ENCODE measurements around the gene MEFV. TPM values are rescaled to one million over a fixed set of nuclear protein-coding genes. Genes with fewer than 3 reads are reported as not detected.
"Not testable (repeated sequence)": the region's sequence is repeated elsewhere in the genome, so short reads cannot be mapped to it uniquely, and the experiment has no call there.

MEFV gene
- total and polyA plus RNA-seq, 3 experiments from 2014 or later, result 0.18 TPM; not detected in 2

DNA sequence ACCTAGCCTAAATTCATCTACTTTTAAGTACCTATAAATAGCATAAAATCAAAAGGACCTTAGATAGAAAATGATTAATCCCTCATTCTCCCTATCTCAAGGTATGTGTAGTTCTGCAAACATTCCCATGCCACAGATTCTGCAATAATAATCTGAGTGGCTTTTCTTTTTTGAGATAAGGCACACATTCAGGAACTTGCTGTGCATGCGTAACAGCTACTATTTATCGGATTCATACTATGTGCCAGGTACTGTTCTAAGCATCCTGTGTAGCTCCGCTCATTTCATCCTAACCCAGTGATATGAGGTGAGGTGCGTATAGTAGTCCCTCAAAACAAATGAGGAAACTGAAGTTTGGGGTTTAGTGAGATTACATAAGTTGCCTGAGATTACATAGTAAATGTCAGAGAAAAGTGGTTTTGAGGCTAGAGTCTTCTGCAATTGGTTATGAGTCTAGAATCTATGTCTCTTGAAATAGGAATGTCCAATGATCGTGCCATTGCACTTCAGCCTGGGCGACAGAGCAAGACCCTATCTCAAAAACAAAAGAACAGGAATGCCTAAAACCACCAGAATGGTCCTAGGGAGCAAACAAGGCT, 24.9 kb upstream of the MEFV start:
- Mint-ChIP-seq H3K27ac (peak overlapping the region in 1 of 8 donors; percentile 82), H3K27me3 (peaks cover 0 to 4% of the 10 kb centered on the region in 2 donors), H3K36me3 (peaks cover 9 to 34% (median 23%) of the 10 kb centered on the region in 3 donors), H3K9me3 (peaks cover 0 to 13% (median under 1%) of the 10 kb centered on the region in 5 donors), H3K4me1 (peaks cover 31 to 42% (median 37%) of the 10 kb centered on the region in 3 donors), H3K4me3 (peak overlapping the region in 6 of 7 donors; percentile 39 to 96 (median 49))
- ChIA-PET CTCF (interaction anchor here (1.6 kb wide), 1 partner anchor 14 kb away, joined by 7 read pairs; no protein-coding TSS in a partner anchor), POLR2A (interaction anchor here (1.4 kb wide), 1 partner anchor 15 kb away, joined by 4 read pairs; no protein-coding TSS in a partner anchor)
- Histone ChIP-seq H3K4me3 (ENCODE audit: low read length) (no peak overlapping the region), H3K27ac (ENCODE audit: low read depth, low read length) (no peak overlapping the region), H3K27me3 (ENCODE audit: insufficient read depth, low read length, poor library complexity, severe bottlenecking) (no peaks in the 10 kb centered on the region), H3K36me3 (ENCODE audit: insufficient read depth, low read length) (peaks cover 15% of the 10 kb centered on the region), H3K4me1 (ENCODE audit: insufficient read depth, low read length) (peaks cover 25% of the 10 kb centered on the region), H3K9me3 (ENCODE audit: low read length) (peaks cover 4% of the 10 kb centered on the region)
- no peak for DNase-seq

DNA sequence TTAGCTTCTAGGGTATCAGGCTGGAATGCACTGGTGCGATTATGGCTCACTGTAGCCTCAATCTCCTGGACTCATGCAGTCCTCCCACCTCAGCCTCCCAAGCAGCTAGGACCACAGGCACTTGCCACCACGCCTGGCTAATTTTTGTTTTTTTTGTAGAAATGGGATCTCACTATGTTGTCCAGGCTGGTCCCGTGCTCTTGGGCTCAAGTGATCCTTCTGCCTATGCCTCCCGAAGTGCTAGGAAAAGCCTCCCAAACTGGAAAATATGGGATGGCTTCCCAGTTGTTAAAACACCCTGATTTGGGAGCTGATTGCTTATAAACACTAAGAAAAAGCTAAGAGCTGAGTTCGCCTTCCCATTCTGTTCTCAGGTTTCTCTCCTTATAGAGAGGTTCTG, 20.2 kb upstream of the MEFV start:
- Histone ChIP-seq H3K27ac (ENCODE audit: low read depth, low read length) (no peak overlapping the region), H3K4me3 (ENCODE audit: low read length) (no peak overlapping the region), H3K27me3 (ENCODE audit: insufficient read depth, low read length, poor library complexity, severe bottlenecking) (no peaks in the 10 kb centered on the region), H3K36me3 (ENCODE audit: insufficient read depth, low read length) (no peaks in the 10 kb centered on the region), H3K9me3 (ENCODE audit: low read length) (no peaks in the 10 kb centered on the region), H3K4me1 (ENCODE audit: insufficient read depth, low read length) (no peaks in the 10 kb centered on the region)
- H3K27me3 Mint-ChIP-seq, result peaks cover 0 to 4% of the 10 kb centered on the region in 2 donors
- ChIA-PET POLR2A (interaction anchor here (0.5 kb wide), 1 partner anchor 162 kb away, joined by 3 read pairs; no protein-coding TSS in a partner anchor), CTCF (interaction anchor here (1.4 kb wide), 1 partner anchor 9 kb away, joined by 8 read pairs; no protein-coding TSS in a partner anchor)
- no peaks in the 10 kb centered on the region for H3K36me3 Mint-ChIP-seq
- no peak for DNase-seq
- H3K9me3 Mint-ChIP-seq, result peaks cover 0 to 3% (median 0%) of the 10 kb centered on the region in 5 donors
- H3K27ac Mint-ChIP-seq, result no peak overlapping the region
- H3K4me3 Mint-ChIP-seq, result no peak overlapping the region
- H3K4me1 Mint-ChIP-seq, result peaks cover 0 to 4% (median 0%) of the 10 kb centered on the region in 3 donors

DNA sequence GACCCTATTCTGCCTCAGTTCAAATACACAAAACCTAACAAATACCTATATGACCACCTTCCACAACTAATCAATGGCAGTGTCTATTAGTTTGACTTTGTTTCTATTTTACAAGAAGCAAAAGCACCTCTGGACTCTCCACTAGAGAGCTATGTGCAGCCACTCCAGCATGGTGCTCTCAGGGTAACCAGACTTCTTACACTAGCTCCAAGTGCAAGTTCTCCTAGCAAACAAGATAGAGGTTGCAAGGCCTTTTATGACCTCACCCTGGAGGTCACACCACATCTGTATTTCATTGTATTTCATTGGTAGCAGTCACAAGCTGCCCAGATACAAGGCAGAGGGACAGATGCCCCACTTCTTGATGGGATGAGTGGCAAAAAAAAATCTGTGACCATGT, 18.5 kb upstream of the MEFV start:
- CTCF ChIA-PET, result no interaction called here
- peak overlapping the region in 1 of 8 donors; percentile 36 for H3K27ac Mint-ChIP-seq
- peaks cover 0 to 4% of the 10 kb centered on the region in 2 donors for H3K27me3 Mint-ChIP-seq
- DNase-seq, result no peak
- H3K4me1 ChIP-seq (ENCODE audit: insufficient read depth, low read length), result no peaks in the 10 kb centered on the region
- no peaks in the 10 kb centered on the region for H3K36me3 ChIP-seq (ENCODE audit: insufficient read depth, low read length)
- H3K4me3 ChIP-seq (ENCODE audit: low read length), result no peak overlapping the region
- no peaks in the 10 kb centered on the region for H3K9me3 ChIP-seq (ENCODE audit: low read length)
- H3K4me1 Mint-ChIP-seq, result no peaks in the 10 kb centered on the region
- POLR2A ChIA-PET, result no interaction called here
- no peaks in the 10 kb centered on the region for H3K27me3 ChIP-seq (ENCODE audit: insufficient read depth, low read length, poor library complexity, severe bottlenecking)
- peaks cover 0 to 5% (median 0%) of the 10 kb centered on the region in 5 donors for H3K9me3 Mint-ChIP-seq
- H3K27ac ChIP-seq (ENCODE audit: low read depth, low read length), result no peak overlapping the region
- no peak overlapping the region for H3K4me3 Mint-ChIP-seq
- no peaks in the 10 kb centered on the region for H3K36me3 Mint-ChIP-seq

DNA sequence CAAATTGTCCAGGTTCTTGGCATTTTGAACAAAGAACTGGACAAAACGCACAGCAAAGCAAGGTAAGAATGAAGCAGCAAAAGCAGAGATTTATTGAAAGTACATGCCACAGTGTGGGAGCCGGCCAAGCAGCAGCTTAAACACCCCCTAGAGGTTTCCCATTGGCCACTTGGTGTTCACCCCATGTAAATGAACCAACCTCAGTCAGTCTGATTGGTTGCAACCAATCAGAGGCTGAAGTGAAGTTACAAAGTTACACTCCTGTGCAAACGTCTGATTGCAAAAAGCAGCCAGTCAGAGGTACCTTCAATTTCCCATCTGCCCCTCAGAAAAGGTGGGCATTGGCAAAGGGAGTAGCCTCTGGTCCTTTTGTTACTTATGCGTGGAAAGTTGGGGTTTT, 18.1 kb upstream of the MEFV start:
- POLR2A ChIA-PET, result no interaction called here
- H3K27me3 Mint-ChIP-seq, result peaks cover 0 to 4% of the 10 kb centered on the region in 2 donors
- no peak overlapping the region for H3K27ac ChIP-seq (ENCODE audit: low read depth, low read length)
- no peak overlapping the region for H3K4me3 Mint-ChIP-seq
- peaks cover 0 to under 1% (median 0%) of the 10 kb centered on the region in 3 donors for H3K36me3 Mint-ChIP-seq
- no peak for DNase-seq
- CTCF ChIA-PET, result no interaction called here
- H3K36me3 ChIP-seq (ENCODE audit: insufficient read depth, low read length), result no peaks in the 10 kb centered on the region
- peaks cover 0 to 6% (median 0%) of the 10 kb centered on the region in 5 donors for H3K9me3 Mint-ChIP-seq
- H3K4me1 Mint-ChIP-seq, result no peaks in the 10 kb centered on the region
- no peak overlapping the region for H3K4me3 ChIP-seq (ENCODE audit: low read length)
- no peaks in the 10 kb centered on the region for H3K4me1 ChIP-seq (ENCODE audit: insufficient read depth, low read length)
- no peaks in the 10 kb centered on the region for H3K9me3 ChIP-seq (ENCODE audit: low read length)
- H3K27me3 ChIP-seq (ENCODE audit: insufficient read depth, low read length, poor library complexity, severe bottlenecking), result no peaks in the 10 kb centered on the region
- H3K27ac Mint-ChIP-seq, result no peak overlapping the region

DNA sequence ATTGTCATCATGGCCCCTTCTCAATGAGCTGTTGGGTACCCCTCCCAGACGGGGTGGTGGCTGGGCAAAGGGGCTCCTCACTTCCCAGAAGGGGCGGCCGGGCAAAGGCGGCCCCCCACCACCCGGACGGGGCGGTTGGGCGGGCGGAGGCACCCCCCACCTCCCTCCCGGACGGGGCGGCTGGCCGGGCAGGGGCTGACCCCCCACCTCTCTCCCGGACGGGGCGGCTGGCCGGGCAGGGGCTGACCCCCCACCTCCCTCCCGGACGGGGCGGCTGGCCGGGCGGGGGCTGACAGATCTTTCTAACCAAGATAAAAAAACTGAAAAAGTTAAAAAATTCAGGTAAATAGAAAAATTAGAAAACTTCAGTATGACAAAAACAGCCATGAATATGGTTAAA, 14.8 kb upstream of the MEFV start:
- CTCF ChIA-PET; POLR2A ChIA-PET; H3K9me3 ChIP-seq (ENCODE audit: low read length); H3K4me1 ChIP-seq (ENCODE audit: insufficient read depth, low read length); H3K4me3 ChIP-seq (ENCODE audit: low read length); H3K27me3 ChIP-seq (ENCODE audit: insufficient read depth, low read length, poor library complexity, severe bottlenecking); H3K27ac Mint-ChIP-seq; H3K36me3 ChIP-seq (ENCODE audit: insufficient read depth, low read length); DNase-seq; H3K27ac ChIP-seq (ENCODE audit: low read depth, low read length); H3K9me3 Mint-ChIP-seq; H3K27me3 Mint-ChIP-seq; H3K4me3 Mint-ChIP-seq: not testable (repeated sequence)
- H3K4me1 Mint-ChIP-seq, result peaks cover 6 to 19% (median 9%) of the 10 kb centered on the region in 3 donors
- H3K36me3 Mint-ChIP-seq, result peaks cover 12 to 27% (median 13%) of the 10 kb centered on the region in 3 donors

DNA sequence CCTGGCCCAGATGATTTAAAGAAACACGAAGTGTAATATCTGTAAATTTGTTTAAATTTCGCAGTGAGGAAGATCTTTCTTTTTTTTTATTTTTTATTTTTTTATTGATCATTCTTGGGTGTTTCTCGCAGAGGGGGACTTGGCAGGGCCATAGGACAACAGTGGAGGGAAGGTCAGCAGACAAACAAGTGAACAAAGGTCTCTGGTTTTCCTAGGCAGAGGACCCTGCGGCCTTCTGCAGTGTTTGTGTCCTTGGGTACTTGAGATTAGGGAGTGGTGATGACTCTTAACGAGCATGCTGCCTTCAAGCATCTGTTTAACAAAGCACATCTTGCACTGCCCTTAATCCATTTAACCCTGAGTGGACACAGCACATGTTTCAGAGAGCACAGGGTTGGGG, 14.3 kb upstream of the MEFV start:
- H3K4me3 Mint-ChIP-seq; H3K36me3 ChIP-seq (ENCODE audit: insufficient read depth, low read length); H3K27ac ChIP-seq (ENCODE audit: low read depth, low read length); H3K27me3 Mint-ChIP-seq; H3K4me1 ChIP-seq (ENCODE audit: insufficient read depth, low read length); H3K27me3 ChIP-seq (ENCODE audit: insufficient read depth, low read length, poor library complexity, severe bottlenecking); CTCF ChIA-PET; H3K9me3 Mint-ChIP-seq; H3K9me3 ChIP-seq (ENCODE audit: low read length); H3K27ac Mint-ChIP-seq; H3K4me3 ChIP-seq (ENCODE audit: low read length); DNase-seq; POLR2A ChIA-PET: not testable (repeated sequence)
- H3K36me3 Mint-ChIP-seq, result peaks cover 12 to 28% (median 13%) of the 10 kb centered on the region in 3 donors
- H3K4me1 Mint-ChIP-seq, result peaks cover 7 to 21% (median 9%) of the 10 kb centered on the region in 3 donors

DNA sequence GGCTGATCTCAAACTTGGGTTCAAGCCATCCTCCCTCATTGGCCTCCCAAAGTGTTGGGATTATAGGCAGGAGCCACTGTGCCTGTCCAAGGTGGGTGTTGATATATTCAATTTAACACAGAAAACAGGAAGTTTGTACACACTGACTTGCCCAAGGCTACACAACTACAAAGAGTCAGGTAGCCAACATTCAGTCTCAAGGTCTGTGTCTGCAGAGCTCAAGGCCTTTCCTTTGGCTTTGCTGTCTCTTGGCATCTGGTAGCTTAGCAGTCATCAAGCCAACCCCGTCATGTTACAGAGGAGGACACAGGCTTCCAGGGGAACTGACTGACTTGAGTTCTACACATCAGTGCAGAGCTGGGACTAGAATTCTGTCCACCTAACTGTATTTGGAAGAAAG, 11.9 kb upstream of the MEFV start:
- H3K9me3 ChIP-seq (ENCODE audit: low read length), result no peaks in the 10 kb centered on the region
- H3K27ac ChIP-seq (ENCODE audit: low read depth, low read length), result no peak overlapping the region
- H3K4me1 Mint-ChIP-seq, result peaks cover 20 to 39% (median 23%) of the 10 kb centered on the region in 3 donors
- DNase-seq, result no peak
- POLR2A ChIA-PET, result no interaction called here
- no peak overlapping the region for H3K27ac Mint-ChIP-seq
- peaks cover 12 to 43% (median 13%) of the 10 kb centered on the region in 3 donors for H3K36me3 Mint-ChIP-seq
- no peaks in the 10 kb centered on the region for H3K27me3 Mint-ChIP-seq
- H3K4me3 ChIP-seq (ENCODE audit: low read length), result no peak overlapping the region
- no peaks in the 10 kb centered on the region for H3K27me3 ChIP-seq (ENCODE audit: insufficient read depth, low read length, poor library complexity, severe bottlenecking)
- H3K4me3 Mint-ChIP-seq, result no peak overlapping the region
- H3K36me3 ChIP-seq (ENCODE audit: insufficient read depth, low read length), result no peaks in the 10 kb centered on the region
- CTCF ChIA-PET, result interaction anchor here (1.8 to 2.4 kb wide), 3 partner anchors 8 to 189 kb away, joined by 7 to 8 read pairs (median 7); no protein-coding TSS in a partner anchor
- H3K4me1 ChIP-seq (ENCODE audit: insufficient read depth, low read length), result peaks cover 13% of the 10 kb centered on the region
- H3K9me3 Mint-ChIP-seq, result peaks cover 0 to 6% (median 0%) of the 10 kb centered on the region in 5 donors

DNA sequence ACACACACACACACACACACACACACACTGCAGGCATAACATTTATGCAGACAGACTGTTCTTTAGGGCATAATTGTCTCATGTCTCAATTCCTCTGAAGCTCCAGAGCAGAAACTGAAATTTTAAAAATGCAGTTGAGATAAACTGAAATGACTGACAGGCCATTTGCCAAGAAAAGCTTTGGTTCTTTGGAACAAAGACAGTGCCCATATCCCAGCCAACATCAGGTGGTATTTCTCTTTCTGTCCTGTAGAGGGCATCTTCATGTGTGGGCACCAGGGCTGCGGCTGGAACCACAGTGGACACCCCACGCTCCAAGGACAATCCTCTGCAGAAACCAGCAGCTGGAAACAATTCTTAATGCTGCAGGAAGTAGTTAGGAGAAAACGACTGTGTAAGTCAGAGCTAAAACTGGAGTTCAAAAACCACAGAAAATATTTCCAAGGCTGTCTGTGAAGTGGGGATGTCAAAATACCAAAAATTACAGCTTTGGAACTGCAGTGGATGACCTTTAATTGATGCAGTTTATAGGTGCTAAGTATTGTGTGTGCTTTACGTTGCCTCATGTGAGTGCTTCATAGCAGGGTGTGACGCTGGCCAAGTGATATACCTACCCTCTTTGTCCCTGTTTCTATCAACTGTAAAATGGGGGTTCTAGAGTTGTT, 10.6 kb upstream of the MEFV start:
- H3K36me3 Mint-ChIP-seq, result peaks cover 12 to 43% (median 13%) of the 10 kb centered on the region in 3 donors
- Histone ChIP-seq H3K27me3 (ENCODE audit: insufficient read depth, low read length, poor library complexity, severe bottlenecking) (no peaks in the 10 kb centered on the region), H3K36me3 (ENCODE audit: insufficient read depth, low read length) (no peaks in the 10 kb centered on the region), H3K4me3 (ENCODE audit: low read length) (no peak overlapping the region), H3K4me1 (ENCODE audit: insufficient read depth, low read length) (peaks cover 23% of the 10 kb centered on the region), H3K27ac (ENCODE audit: low read depth, low read length) (no peak overlapping the region), H3K9me3 (ENCODE audit: low read length) (no peaks in the 10 kb centered on the region)
- H3K4me3 Mint-ChIP-seq, result peak overlapping the region in 2 of 7 donors; percentile 41 to 58
- peak in 1 of 5 donors; percentile 12 for DNase-seq
- H3K4me1 Mint-ChIP-seq, result peaks cover 29 to 50% (median 36%) of the 10 kb centered on the region in 3 donors
- peaks cover 0 to 6% (median 0%) of the 10 kb centered on the region in 5 donors for H3K9me3 Mint-ChIP-seq
- H3K27me3 Mint-ChIP-seq, result no peaks in the 10 kb centered on the region
- CTCF ChIA-PET, result interaction anchor here (0.6 to 2.4 kb wide), 16 partner anchors 9 to 383 kb away, joined by 3 to 10 read pairs (median 4); partner anchors contain the start of genes CLUAP1, NAA60 and ZNF597
- POLR2A ChIA-PET, result interaction anchor here (0.6 to 1.2 kb wide), 4 partner anchors 14 to 1006 kb away, joined by 3 to 4 read pairs (median 4); partner anchors contain the start of genes TFAP4, TIGD7 and ZNF75A
- peak overlapping the region in 3 of 8 donors; percentile 44 to 68 (median 60) for H3K27ac Mint-ChIP-seq

Measured in CD8-positive, alpha-beta memory T cell (primary cell).